H9 (cell line): ENCODE data around the gene MYO1D. TPM values are rescaled to one million over a fixed set of nuclear protein-coding genes. Genes with fewer than 3 reads are reported as not detected.
"Not testable (repeated sequence)": the region's sequence is repeated elsewhere in the genome, so short reads cannot be mapped to it uniquely, and the experiment has no call there.

Experiments used
- DNase-seq: peaks from one replicate; pipeline ENCODE4 v3.0.0-alpha.2; 2017
- H2AFZ ChIP-seq: one replicate; pipeline ENCODE4 v1.6.1; 2013; ENCODE audit warnings: mild to moderate bottlenecking, low read length, control low read depth, moderate library complexity
- H2AK5ac ChIP-seq: 2 replicates; pipeline ENCODE4 v1.6.1; 2013; ENCODE audit warnings: low read length, control low read depth, mixed read lengths; ENCODE audit not compliant: insufficient read length
- H2BK120ac ChIP-seq: one replicate; pipeline ENCODE4 v1.6.1; 2013; ENCODE audit warnings: low read depth, mild to moderate bottlenecking, low read length, control low read depth, inconsistent platforms; ENCODE audit not compliant: poor library complexity, severe bottlenecking
- H2BK12ac ChIP-seq: 2 replicates; pipeline ENCODE4 v1.6.1; 2013; ENCODE audit warnings: low read length, control low read depth, mixed read lengths, low read depth; ENCODE audit not compliant: insufficient read length
- H2BK15ac ChIP-seq: 2 replicates; pipeline ENCODE4 v1.6.1; 2013; ENCODE audit warnings: low read depth, low read length, control low read depth
- H2BK20ac ChIP-seq: one replicate; pipeline ENCODE4 v1.6.1; 2013; ENCODE audit warnings: low read depth, mild to moderate bottlenecking, low read length, control low read depth, inconsistent platforms; ENCODE audit not compliant: poor library complexity, severe bottlenecking
- H2BK5ac ChIP-seq: 2 replicates; pipeline ENCODE4 v1.6.1; 2013; ENCODE audit warnings: low read length, control low read depth, mixed read lengths; ENCODE audit not compliant: insufficient read length
- H3K14ac ChIP-seq: 2 replicates; pipeline ENCODE4 v1.6.1; 2013; ENCODE audit warnings: low read length, control low read depth; ENCODE audit not compliant: insufficient read depth
- H3K18ac ChIP-seq: 2 replicates; pipeline ENCODE4 v1.6.1; 2013; ENCODE audit warnings: low read depth, mild to moderate bottlenecking, mixed read lengths, low read length, control low read depth; ENCODE audit not compliant: insufficient read length
- H3K23ac ChIP-seq: 2 replicates; pipeline ENCODE4 v1.6.1; 2013; ENCODE audit warnings: low read length, control low read depth, mixed read lengths, low read depth; ENCODE audit not compliant: insufficient read length
- H3K23me2 ChIP-seq: 2 replicates; pipeline ENCODE4 v1.6.1; 2013; ENCODE audit warnings: low read depth, mild to moderate bottlenecking, mixed read lengths, low read length, control low read depth; ENCODE audit not compliant: insufficient read length, poor library complexity, severe bottlenecking
- H3K27ac ChIP-seq: 2 replicates; pipeline ENCODE4 v1.5.1; 2013; ENCODE audit warnings: low read length, control low read depth, mixed read lengths, low read depth; ENCODE audit not compliant: insufficient read length
- H3K27me3 ChIP-seq: 2 replicates; pipeline ENCODE4 v1.6.1; 2013; ENCODE audit warnings: low read length, control low read depth, inconsistent platforms; ENCODE audit not compliant: insufficient read depth
- H3K4ac ChIP-seq: 2 replicates; pipeline ENCODE4 v1.6.1; 2013; ENCODE audit warnings: low read depth, mild to moderate bottlenecking, control low read depth, inconsistent platforms, low read length, moderate library complexity
- H3K4me1 ChIP-seq: 2 replicates; pipeline ENCODE4 v1.6.1; 2013; ENCODE audit warnings: low read length, control low read depth, inconsistent platforms; ENCODE audit not compliant: insufficient read depth
- H3K4me2 ChIP-seq: 2 replicates; pipeline ENCODE4 v1.6.1; 2013; ENCODE audit warnings: low read length, control low read depth, mixed read lengths; ENCODE audit not compliant: insufficient read length, insufficient read depth
- H3K56ac ChIP-seq: 2 replicates; pipeline ENCODE4 v1.6.1; 2013; ENCODE audit warnings: low read depth, mild to moderate bottlenecking, mixed read lengths, low read length, control low read depth; ENCODE audit not compliant: insufficient read length
- H3K79me1 ChIP-seq: 2 replicates; pipeline ENCODE4 v1.6.1; 2013; ENCODE audit warnings: low read depth, mild to moderate bottlenecking, moderate library complexity, low read length, control low read depth, inconsistent platforms; ENCODE audit not compliant: insufficient read depth, poor library complexity, severe bottlenecking
- H3K79me2 ChIP-seq: 2 replicates; pipeline ENCODE4 v1.6.1; 2013; ENCODE audit warnings: low read length, control low read depth, inconsistent platforms; ENCODE audit not compliant: insufficient read depth
- H3K9ac ChIP-seq: 2 replicates; pipeline ENCODE4 v1.6.1; 2013; ENCODE audit warnings: low read length, control low read depth, mixed read lengths; ENCODE audit not compliant: insufficient read length; ENCODE audit errors: extremely low read depth
- H3K9me3 ChIP-seq: one replicate; pipeline ENCODE4 v1.6.1; 2013; ENCODE audit warnings: low read depth, low read length, inconsistent platforms; ENCODE audit not compliant: control insufficient read depth
- H3T11ph ChIP-seq: one replicate; pipeline ENCODE4 v1.6.1; 2013; ENCODE audit warnings: mild to moderate bottlenecking, low read length, control low read depth, inconsistent platforms
- H4K20me1 ChIP-seq: one replicate; pipeline ENCODE4 v1.6.1; 2013; ENCODE audit not compliant: control insufficient read depth, insufficient read length, insufficient read depth
- H4K5ac ChIP-seq: 2 replicates; pipeline ENCODE4 v1.6.1; 2013; ENCODE audit warnings: low read depth, mild to moderate bottlenecking, mixed read lengths, low read length, control low read depth; ENCODE audit not compliant: insufficient read length
- H4K8ac ChIP-seq: replicated peaks from 2 replicates; pipeline ENCODE4 v1.6.1; 2013; ENCODE audit warnings: low read length, control low read depth, mixed read lengths, low read depth; ENCODE audit not compliant: insufficient read length
- H4K91ac ChIP-seq: 2 replicates; pipeline ENCODE4 v1.6.1; 2013; ENCODE audit warnings: low read depth, mild to moderate bottlenecking, moderate library complexity, mixed read lengths, low read length, control low read depth; ENCODE audit not compliant: insufficient read length
- H3K27ac Mint-ChIP-seq, 3 experiments: 2 replicates in 2 of 3; 3 replicates in 1 of 3; pipeline ENCODE4 v1.8.0; 2020 to 2021; ENCODE audit warnings: mixed read lengths in 3 of 3, mild to moderate bottlenecking in 1 of 3, moderate library complexity in 1 of 3
- H3K27me3 Mint-ChIP-seq: 2 replicates; pipeline ENCODE4 v1.8.0; 2021; ENCODE audit warnings: low read depth, mild to moderate bottlenecking, moderate library complexity, mixed read lengths
- H3K36me3 Mint-ChIP-seq, 3 experiments: 2 replicates in 2 of 3; 3 replicates in 1 of 3; pipeline ENCODE4 v1.8.0; 2020 to 2021; ENCODE audit warnings: low read depth in 3 of 3, mixed read lengths in 3 of 3; ENCODE audit not compliant: insufficient read depth in 1 of 3
- H3K4me1 Mint-ChIP-seq, 2 experiments: 2 replicates each; pipeline ENCODE4 v1.8.0; 2020; ENCODE audit warnings: mixed read lengths in 2 of 2
- H3K4me3 Mint-ChIP-seq, 2 experiments: 2 replicates in 1 of 2; 3 replicates in 1 of 2; pipeline ENCODE4 v1.8.0; 2020 to 2021; ENCODE audit warnings: mild to moderate bottlenecking in 2 of 2, mixed read lengths in 2 of 2, moderate library complexity in 1 of 2
- H3K9me3 Mint-ChIP-seq, 2 experiments: 2 replicates in 1 of 2; 3 replicates in 1 of 2; pipeline ENCODE4 v1.8.0; 2020; ENCODE audit warnings: mild to moderate bottlenecking in 2 of 2, mixed read lengths in 2 of 2, moderate library complexity in 1 of 2
- CTCF ChIP-seq: fragments of 200-600 bp; sonication (generic); conservative IDR thresholded peaks from 3 replicates; pipeline ENCODE4 v1.8.0; 2021; ENCODE audit warnings: antibody characterized with exemption, mild to moderate bottlenecking
- WGBS: extraction: QIAGEN DNeasy Blood & Tissue Kit; methylation state at CpG from one replicate; pipeline ENCODE4 v1.1.7; 2013; ENCODE audit warnings: missing lambda C conversion rate, low lambda C conversion rate, mixed read lengths; ENCODE audit not compliant: insufficient read length; ENCODE audit errors: extremely low coverage; 5-methylcytosine and 5-hydroxymethylcytosine counted together
- total RNA-seq: library from RNA; stranded (reverse); gene quantifications from 2 replicates; pipeline ENCODE4 v1.2.1, GENCODE V29; 2021

MYO1D gene
- total RNA-seq, 1 experiment from 2014 or later, result 19.0 TPM

- Histone ChIP-seq H3K14ac (no peak overlapping the region), H3K9me3 (no peaks in the 10 kb centered on the region), H2BK5ac (no peak overlapping the region), H3K4ac (no peak overlapping the region), H2BK120ac (no peak overlapping the region), H2AK5ac (no peak overlapping the region), H3K79me2 (no peaks in the 10 kb centered on the region), H3T11ph (no peak overlapping the region), H2BK15ac (no peak overlapping the region), H2AFZ (no peak overlapping the region), H4K20me1 (no peaks in the 10 kb centered on the region), H3K27ac (no peak overlapping the region), H3K23me2 (no peaks in the 10 kb centered on the region), H4K5ac (no peak overlapping the region), H3K79me1 (no peaks in the 10 kb centered on the region), H3K4me2 (no peak overlapping the region), H3K9ac (no peak overlapping the region), H4K91ac (no peak overlapping the region), H2BK12ac (no peak overlapping the region), H3K56ac (no peak overlapping the region), H2BK20ac (no peak overlapping the region), H3K27me3 (no peaks in the 10 kb centered on the region), H3K18ac (no peak overlapping the region), H4K8ac (no peak overlapping the region), H3K4me1 (no peaks in the 10 kb centered on the region), H3K23ac (no peak overlapping the region)
- no peak for TF ChIP-seq CTCF
- no peak for DNase-seq
- Mint-ChIP-seq H3K36me3 (peaks cover 17 to 29% (median 26%) of the 10 kb centered on the region in 3 experiments), H3K27me3 (no peaks in the 10 kb centered on the region), H3K4me1 (no peaks in the 10 kb centered on the region), H3K27ac (no peak overlapping the region), H3K4me3 (no peak overlapping the region), H3K9me3 (peaks cover 11 to 12% of the 10 kb centered on the region in 2 experiments)
- no CpG with 5 or more reads among the region's 2 CpGs for WGBS
Observed at GRCh38 chr17:32646941-32647340, 230.0 kb downstream of the MYO1D start.

- not testable (repeated sequence) for H3K23ac ChIP-seq, H3K14ac ChIP-seq, H3K27ac Mint-ChIP-seq, H2BK120ac ChIP-seq, H2BK12ac ChIP-seq, H3T11ph ChIP-seq, H4K8ac ChIP-seq, H4K91ac ChIP-seq, H3K36me3 Mint-ChIP-seq, H3K23me2 ChIP-seq, H3K79me2 ChIP-seq, H3K4me3 Mint-ChIP-seq, H3K9me3 Mint-ChIP-seq, H3K27ac ChIP-seq, H3K27me3 ChIP-seq, H3K18ac ChIP-seq, H2BK15ac ChIP-seq, H4K20me1 ChIP-seq, H3K4me1 ChIP-seq, H2BK5ac ChIP-seq, H4K5ac ChIP-seq, H3K4ac ChIP-seq, DNase-seq, H3K4me2 ChIP-seq, H3K56ac ChIP-seq, H2AK5ac ChIP-seq, H3K79me1 ChIP-seq, H3K4me1 Mint-ChIP-seq, H3K9ac ChIP-seq, H2BK20ac ChIP-seq, H2AFZ ChIP-seq, H3K9me3 ChIP-seq, H3K27me3 Mint-ChIP-seq
- no CpG with 5 or more reads among the region's 2 CpGs for WGBS
Observed at GRCh38 chr17:32641514-32641913, 235.4 kb downstream of the MYO1D start.
